PC-3 (cell line): ENCODE data around the gene ZNF738. TPM values are rescaled to one million over a fixed set of nuclear protein-coding genes. Genes with fewer than 3 reads are reported as not detected.

ENCODE experiments used
- ATAC-seq: fragments of 200-7000 bp; cut with Tn5 transposase; 2 replicates; pipeline ENCODE4 v1.9.1; 2020; ENCODE audit warnings: mild to moderate bottlenecking, moderate library complexity
- BruUV-seq: library from RNA; stranded (reverse); fragments of 400-500 nt; replicated peaks from 2 replicates; lab custom pipeline; 2021; lab: Mats Ljungman, UMichigan
- CTCF ChIA-PET: fragments of 300-600 bp; sonication (Branson Sonifier 250); formaldehyde crosslinking; loops from one replicate; lab custom pipeline; 2022; ENCODE audit warnings: antibody characterized with exemption; lab: Charles Lee
- POLR2A ChIA-PET: fragments of 300-600 bp; sonication (Branson Sonifier 250); formaldehyde crosslinking; loops from one replicate; lab custom pipeline; 2022; ENCODE audit warnings: antibody characterized with exemption; ENCODE audit not compliant: unreplicated experiment; lab: Charles Lee
- DNase-seq: peaks from one replicate; pipeline ENCODE4 v3.0.0-alpha.2; 2015
- H2AFZ ChIP-seq: fragments of 300-600 bp; sonication (generic); 2 replicates; pipeline ENCODE4 v1.6.0; 2016; ENCODE audit warnings: antibody characterized with exemption, low read length
- H3F3A ChIP-seq: fragments of 300-600 bp; sonication (generic); one replicate; pipeline ENCODE4 v1.6.0; 2017; ENCODE audit warnings: antibody characterized with exemption, low read length, control low read depth, mild to moderate bottlenecking; ENCODE audit not compliant: unreplicated experiment
- H3K27ac ChIP-seq: fragments of 300-600 bp; sonication (generic); 2 replicates; pipeline ENCODE4 v1.5.1; 2016; ENCODE audit warnings: mild to moderate bottlenecking, low read length
- H3K27me3 ChIP-seq: fragments of 300-600 bp; sonication (generic); 2 replicates; pipeline ENCODE4 v1.6.1; 2016; ENCODE audit warnings: low read length, mixed read lengths
- H3K36me3 ChIP-seq: fragments of 300-600 bp; sonication (generic); 2 replicates; pipeline ENCODE4 v1.6.1; 2016; ENCODE audit warnings: low read depth, mixed run types, low read length, mixed read lengths
- H3K4me1 ChIP-seq: fragments of 300-600 bp; sonication (generic); 2 replicates; pipeline ENCODE4 v1.5.1; 2016; ENCODE audit warnings: low read length; ENCODE audit not compliant: insufficient read depth
- H3K4me2 ChIP-seq: fragments of 300-600 bp; sonication (generic); 2 replicates; pipeline ENCODE4 v1.6.0; 2016; ENCODE audit warnings: low read length
- H3K4me3 ChIP-seq: fragments of 300-600 bp; sonication (generic); 2 replicates; pipeline ENCODE4 v1.5.1; 2016; ENCODE audit warnings: mild to moderate bottlenecking, low read length, mixed read lengths
- H3K79me2 ChIP-seq: fragments of 300-600 bp; sonication (generic); 2 replicates; pipeline ENCODE4 v1.6.1; 2017; ENCODE audit warnings: low read length, mixed read lengths
- H3K9ac ChIP-seq: fragments of 300-600 bp; sonication (generic); 2 replicates; pipeline ENCODE4 v1.6.0; 2016; ENCODE audit warnings: mild to moderate bottlenecking, low read length
- H3K9me2 ChIP-seq: fragments of 300-600 bp; sonication (generic); replicated peaks from 2 replicates; pipeline ENCODE4 v1.6.1; 2016; ENCODE audit warnings: mixed run types, low read length, mixed read lengths
- H3K9me3 ChIP-seq: fragments of 300-600 bp; sonication (generic); 2 replicates; pipeline ENCODE4 v1.6.1; 2016; ENCODE audit warnings: low read length, mixed read lengths
- H4K20me1 ChIP-seq: fragments of 300-600 bp; sonication (generic); 2 replicates; pipeline ENCODE4 v1.6.1; 2016; ENCODE audit warnings: low read length, mixed read lengths
- EZH2 ChIP-seq: fragments of 300-600 bp; sonication (generic); IDR thresholded peaks from one replicate; pipeline ENCODE4 v1.6.1; 2017; ENCODE audit warnings: antibody characterized with exemption, mild to moderate bottlenecking, low read length; ENCODE audit not compliant: unreplicated experiment
- EZH2phosphoT487 ChIP-seq: fragments of 300-600 bp; sonication (generic); IDR thresholded peaks from 2 replicates; pipeline ENCODE4 v1.6.1; 2018; ENCODE audit warnings: mild to moderate bottlenecking, antibody characterized with exemption, low read length, borderline replicate concordance
- intact Hi-C: fragments of 100-400 bp; cut with micrococcal nuclease; formaldehyde crosslinking; loops from 2 replicates; pipeline ENCODE4 v1.9.0; 2023
- total RNA-seq: library from RNA; depleted of rRNA; stranded (reverse); fragments of >200 nt; gene quantifications from 2 replicates; pipeline ENCODE4 v1.2.3, GENCODE V29; 2014
- TF ChIP-seq, protein P1 (sequence below): fragments of 300-600 bp; sonication (generic); conservative IDR thresholded peaks from 2 replicates; pipeline ENCODE4 v1.5.1; 2017; ENCODE audit warnings: antibody characterized with exemption, low read depth, mild to moderate bottlenecking, low read length

Gene ZNF738
- total RNA-seq, 1 experiment from 2014 or later, result 8.1 TPM

DNA sequence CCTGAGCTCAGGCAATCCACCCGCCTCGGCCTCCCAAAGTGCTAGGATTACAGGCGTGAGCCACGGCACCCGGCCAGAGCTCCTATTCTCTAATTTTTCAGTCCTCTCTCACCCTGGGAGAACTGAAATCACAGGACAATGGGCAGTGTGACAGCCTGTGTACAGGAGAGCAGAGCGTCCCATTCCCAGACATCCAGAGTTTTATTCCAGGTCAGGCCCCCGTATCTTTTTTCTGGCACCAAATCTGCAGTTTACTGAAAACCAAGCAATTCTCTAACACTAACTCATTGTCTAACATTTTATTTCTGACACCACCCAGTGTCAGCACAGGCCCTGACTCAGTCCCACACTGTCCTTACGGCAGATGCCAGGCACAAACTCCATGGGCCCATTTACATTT, 36.3 kb upstream of the ZNF738 start:
- Histone ChIP-seq H3F3A (no peaks in the 10 kb centered on the region), H3K27me3 (no peaks in the 10 kb centered on the region), H3K79me2 (peaks cover 50% of the 10 kb centered on the region), H3K9me2 (no peaks in the 10 kb centered on the region), H3K4me3 (no peak overlapping the region), H3K36me3 (peaks cover 81% of the 10 kb centered on the region), H4K20me1 (no peaks in the 10 kb centered on the region), H3K9me3 (peaks cover 35% of the 10 kb centered on the region), H3K27ac (no peak overlapping the region), H3K4me2 (no peak overlapping the region), H3K9ac (no peak overlapping the region), H2AFZ (no peak overlapping the region), H3K4me1 (no peaks in the 10 kb centered on the region)
- ChIA-PET POLR2A (no interaction called here), CTCF (no interaction called here)
- TF ChIP-seq, protein P1, sequence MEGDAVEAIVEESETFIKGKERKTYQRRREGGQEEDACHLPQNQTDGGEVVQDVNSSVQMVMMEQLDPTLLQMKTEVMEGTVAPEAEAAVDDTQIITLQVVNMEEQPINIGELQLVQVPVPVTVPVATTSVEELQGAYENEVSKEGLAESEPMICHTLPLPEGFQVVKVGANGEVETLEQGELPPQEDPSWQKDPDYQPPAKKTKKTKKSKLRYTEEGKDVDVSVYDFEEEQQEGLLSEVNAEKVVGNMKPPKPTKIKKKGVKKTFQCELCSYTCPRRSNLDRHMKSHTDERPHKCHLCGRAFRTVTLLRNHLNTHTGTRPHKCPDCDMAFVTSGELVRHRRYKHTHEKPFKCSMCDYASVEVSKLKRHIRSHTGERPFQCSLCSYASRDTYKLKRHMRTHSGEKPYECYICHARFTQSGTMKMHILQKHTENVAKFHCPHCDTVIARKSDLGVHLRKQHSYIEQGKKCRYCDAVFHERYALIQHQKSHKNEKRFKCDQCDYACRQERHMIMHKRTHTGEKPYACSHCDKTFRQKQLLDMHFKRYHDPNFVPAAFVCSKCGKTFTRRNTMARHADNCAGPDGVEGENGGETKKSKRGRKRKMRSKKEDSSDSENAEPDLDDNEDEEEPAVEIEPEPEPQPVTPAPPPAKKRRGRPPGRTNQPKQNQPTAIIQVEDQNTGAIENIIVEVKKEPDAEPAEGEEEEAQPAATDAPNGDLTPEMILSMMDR, result no peak
- TF ChIP-seq EZH2 (no peak), EZH2phosphoT487 (no peak)
- ATAC-seq, result no peak
- DNase-seq, result no peak
- BruUV-seq, result no TSS peak
- intact Hi-C loops, result loop anchor here (10.0 kb wide), 1 partner anchor 112 kb away; no protein-coding TSS in a partner anchor

DNA sequence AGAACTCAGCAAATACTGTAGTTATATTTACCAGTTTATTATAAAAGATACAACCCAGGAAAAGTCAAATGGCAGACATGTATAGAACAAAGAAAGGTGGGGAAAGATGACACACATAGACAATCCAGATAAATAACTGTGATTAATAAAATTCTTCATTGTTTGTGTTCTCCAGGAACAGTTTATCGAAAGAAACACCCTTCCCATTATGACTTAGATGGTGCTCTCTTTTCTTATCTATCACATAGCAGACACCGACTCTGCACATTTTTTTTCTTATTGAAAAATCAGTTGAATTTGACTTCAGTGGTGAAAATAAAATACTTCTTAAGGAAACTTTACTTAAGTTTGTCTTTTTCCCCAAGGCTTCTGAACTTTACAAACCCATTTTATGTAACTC, 35.8 kb upstream of the ZNF738 start:
- no peaks in the 10 kb centered on the region for H4K20me1 ChIP-seq
- H2AFZ ChIP-seq, result no peak overlapping the region
- H3K79me2 ChIP-seq, result peaks cover 53% of the 10 kb centered on the region
- no peak overlapping the region for H3K27ac ChIP-seq
- no peak overlapping the region for H3K9ac ChIP-seq
- H3K4me1 ChIP-seq, result no peaks in the 10 kb centered on the region
- H3K36me3 ChIP-seq, result peaks cover 81% of the 10 kb centered on the region
- H3K9me3 ChIP-seq, result peaks cover 34% of the 10 kb centered on the region
- H3F3A ChIP-seq, result no peaks in the 10 kb centered on the region
- ATAC-seq, result no peak
- POLR2A ChIA-PET, result no interaction called here
- TF ChIP-seq, protein P1, result no peak
- TF ChIP-seq EZH2phosphoT487 (no peak), EZH2 (no peak)
- CTCF ChIA-PET, result no interaction called here
- no TSS peak for BruUV-seq
- no peak for DNase-seq
- H3K4me3 ChIP-seq, result no peak overlapping the region
- no peaks in the 10 kb centered on the region for H3K9me2 ChIP-seq
- intact Hi-C loops, result loop anchor here (10.0 kb wide), 1 partner anchor 112 kb away; no protein-coding TSS in a partner anchor
- H3K4me2 ChIP-seq, result no peak overlapping the region
- H3K27me3 ChIP-seq, result no peaks in the 10 kb centered on the region

DNA sequence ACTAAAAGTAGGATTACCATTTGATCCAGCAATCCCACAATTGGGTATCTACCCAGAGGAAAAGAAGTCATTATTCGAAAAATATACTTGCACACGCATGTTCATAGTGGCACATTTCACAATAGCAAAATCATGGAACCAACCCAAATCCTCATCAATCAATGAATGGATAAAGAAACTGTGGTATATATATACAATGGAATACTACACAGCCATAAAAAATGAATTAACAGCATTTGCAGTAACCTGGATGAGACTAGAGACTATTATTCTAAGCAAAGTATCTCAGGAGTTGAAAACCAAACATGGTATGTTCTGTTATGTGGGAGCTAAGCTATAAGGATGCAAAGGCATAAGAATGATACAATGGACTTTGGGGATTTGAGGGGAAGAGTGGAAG, 32.6 kb upstream of the ZNF738 start:
- ChIA-PET POLR2A (no interaction called here), CTCF (no interaction called here)
- H3K79me2 ChIP-seq, result peaks cover 56% of the 10 kb centered on the region
- H3K27ac ChIP-seq, result no peak overlapping the region
- H2AFZ ChIP-seq, result no peak overlapping the region
- TF ChIP-seq EZH2, result no peak
- no peak overlapping the region for H3K4me2 ChIP-seq
- H3K9ac ChIP-seq, result no peak overlapping the region
- ATAC-seq (no peak), DNase-seq (no peak)
- intact Hi-C loops, result loop anchor here (5.0 to 10.0 kb wide), 2 partner anchors 109 to 304 kb away; partner anchors contain the start of gene ZNF430
- H3K4me1 ChIP-seq, result no peaks in the 10 kb centered on the region
- H3K9me2 ChIP-seq, result no peaks in the 10 kb centered on the region
- H3K27me3 ChIP-seq, result no peaks in the 10 kb centered on the region
- peaks cover 56% of the 10 kb centered on the region for H3K36me3 ChIP-seq
- no TSS peak for BruUV-seq
- no peak overlapping the region for H3K4me3 ChIP-seq
- H3K9me3 ChIP-seq, result peaks cover 24% of the 10 kb centered on the region
- no peaks in the 10 kb centered on the region for H3F3A ChIP-seq
- no peaks in the 10 kb centered on the region for H4K20me1 ChIP-seq
